ENCODE results near the gene SPEF2.
A peak's percentile ranks its signal among the peaks of the same experiment; 100 is the strongest.
"Not testable (repeated sequence)": the region's sequence is repeated elsewhere in the genome, so short reads cannot be mapped to it uniquely, and the experiment has no call there.

Gene SPEF2

GRCh38 chr5:35853631-35854030 lies 236.0 kb downstream of the SPEF2 start:
- DNase-seq (ENCODE audit: low spot score): no peak

GRCh38 chr5:35854248-35854647 lies 236.6 kb downstream of the SPEF2 start:
- DNase-seq (ENCODE audit: low spot score): no peak

- no peak for DNase-seq (ENCODE audit: low spot score)
These were observed 237.5 kb downstream of the SPEF2 start for GRCh38 chr5:35855187-35855586.

- not testable (repeated sequence) for DNase-seq (ENCODE audit: low spot score)
These were observed 238.6 kb downstream of the SPEF2 start for GRCh38 chr5:35856186-35856764.

- no peak for DNase-seq (ENCODE audit: low spot score)
These were observed 239.2 kb downstream of the SPEF2 start, which contains the start of gene IL7R for GRCh38 chr5:35856765-35857351. TSS of gene IL7R (plus strand) at chr5:35856891. CDS start at chr5:35856978, 87 bp downstream.

- DNase-seq (ENCODE audit: low spot score): no peak
These were observed 240.0 kb downstream of the SPEF2 start for GRCh38 chr5:35857606-35858205.

- peak; percentile 50 for DNase-seq (ENCODE audit: low spot score)
These were observed 241.5 kb downstream of the SPEF2 start for GRCh38 chr5:35859101-35859661.

GRCh38 chr5:35860686-35861085 lies 243.0 kb downstream of the SPEF2 start:
- DNase-seq (ENCODE audit: low spot score): no peak

GRCh38 chr5:35861718-35862117 lies 244.1 kb downstream of the SPEF2 start:
- DNase-seq (ENCODE audit: low spot score): no peak

GRCh38 chr5:35862126-35862525 lies 244.5 kb downstream of the SPEF2 start:
- no peak for DNase-seq (ENCODE audit: low spot score)

- no peak for DNase-seq (ENCODE audit: low spot score)
These were observed 245.5 kb downstream of the SPEF2 start for GRCh38 chr5:35863159-35863558.
